NCI-H1930 (cell line): ENCODE results near the gene ABCA4.

Experiments used
- DNase-seq, 2 experiments: peaks; one replicate each; lab custom pipeline; 2025; lab: John Stamatoyannopoulos, UW

Gene ABCA4

DNA sequence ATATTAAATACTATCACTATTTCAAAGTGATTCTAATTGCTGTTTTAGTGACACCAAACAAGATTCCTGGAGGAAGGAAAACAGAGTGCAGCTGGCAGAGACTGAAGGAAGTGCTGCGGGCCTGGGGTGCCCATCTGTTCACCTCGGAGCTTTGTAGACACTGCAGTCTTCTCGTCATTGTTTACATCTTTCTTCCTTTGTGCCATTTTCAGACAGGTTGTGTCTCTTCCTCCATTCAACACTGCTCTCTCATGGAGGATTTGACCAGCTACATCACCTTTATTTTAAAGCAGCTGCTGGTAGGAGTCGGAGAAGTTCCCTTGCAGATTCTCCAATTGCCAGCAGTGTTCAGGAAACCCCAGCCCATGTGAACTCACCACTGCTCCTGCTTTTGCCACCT, 37.3 kb downstream of the ABCA4 start:
- DNase-seq: no peak

DNA sequence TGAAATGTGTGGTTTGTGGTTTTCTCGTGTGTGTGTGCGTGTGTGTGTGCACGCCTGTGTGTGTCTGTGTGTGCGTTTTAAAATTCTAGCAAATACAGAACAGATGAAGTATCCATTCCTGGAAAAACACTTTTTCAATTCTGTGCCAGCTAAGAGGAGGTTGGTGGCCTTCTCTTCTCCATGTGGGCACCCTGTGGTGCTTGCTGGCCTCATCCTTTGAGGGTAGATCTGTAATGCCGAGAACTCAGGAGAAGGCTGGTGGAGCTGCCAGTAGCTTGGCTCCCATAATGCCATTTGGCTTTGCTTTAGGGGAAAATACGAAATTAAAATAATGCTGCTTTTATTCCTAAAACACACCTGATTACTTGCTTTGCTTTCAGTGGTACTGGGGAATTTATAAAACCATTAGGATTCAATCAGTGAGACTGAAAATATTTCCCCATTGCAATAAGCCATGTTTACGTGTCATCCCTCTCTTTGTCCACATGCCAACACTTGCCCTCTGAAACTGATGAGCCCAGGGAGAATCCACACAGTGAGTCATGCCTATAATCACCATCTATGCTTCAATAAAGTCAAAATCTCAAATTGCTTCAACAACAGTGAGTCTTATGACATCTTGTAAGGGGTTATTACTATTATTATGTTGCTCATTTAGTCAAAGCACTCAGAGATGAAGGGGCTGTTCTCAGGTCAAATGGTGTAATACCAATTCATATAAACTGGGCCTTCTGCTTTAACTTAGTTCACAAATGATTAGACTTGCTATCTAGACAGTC, 39.2 kb downstream of the ABCA4 start:
- DNase-seq: no peak

DNA sequence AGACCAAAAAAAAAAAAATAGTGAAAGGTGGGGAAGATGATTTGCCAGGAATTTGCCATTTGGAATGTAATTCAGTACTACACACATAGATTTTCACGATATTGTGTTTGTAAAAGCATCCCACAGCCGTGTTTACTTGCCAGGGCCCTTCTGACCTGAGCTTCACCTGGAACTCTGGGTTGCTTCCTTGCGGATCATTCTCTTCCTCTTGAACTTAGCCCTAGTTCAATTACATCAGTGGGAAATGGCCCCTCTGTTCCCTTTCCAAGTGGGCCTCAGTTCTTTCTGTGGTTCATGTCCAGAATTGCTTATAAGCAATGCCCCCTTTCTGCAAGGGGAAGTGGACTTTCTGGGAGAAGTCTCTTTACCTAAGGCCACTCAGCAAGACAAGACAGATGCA, 41.0 kb downstream of the ABCA4 start:
- no peak for DNase-seq

DNA sequence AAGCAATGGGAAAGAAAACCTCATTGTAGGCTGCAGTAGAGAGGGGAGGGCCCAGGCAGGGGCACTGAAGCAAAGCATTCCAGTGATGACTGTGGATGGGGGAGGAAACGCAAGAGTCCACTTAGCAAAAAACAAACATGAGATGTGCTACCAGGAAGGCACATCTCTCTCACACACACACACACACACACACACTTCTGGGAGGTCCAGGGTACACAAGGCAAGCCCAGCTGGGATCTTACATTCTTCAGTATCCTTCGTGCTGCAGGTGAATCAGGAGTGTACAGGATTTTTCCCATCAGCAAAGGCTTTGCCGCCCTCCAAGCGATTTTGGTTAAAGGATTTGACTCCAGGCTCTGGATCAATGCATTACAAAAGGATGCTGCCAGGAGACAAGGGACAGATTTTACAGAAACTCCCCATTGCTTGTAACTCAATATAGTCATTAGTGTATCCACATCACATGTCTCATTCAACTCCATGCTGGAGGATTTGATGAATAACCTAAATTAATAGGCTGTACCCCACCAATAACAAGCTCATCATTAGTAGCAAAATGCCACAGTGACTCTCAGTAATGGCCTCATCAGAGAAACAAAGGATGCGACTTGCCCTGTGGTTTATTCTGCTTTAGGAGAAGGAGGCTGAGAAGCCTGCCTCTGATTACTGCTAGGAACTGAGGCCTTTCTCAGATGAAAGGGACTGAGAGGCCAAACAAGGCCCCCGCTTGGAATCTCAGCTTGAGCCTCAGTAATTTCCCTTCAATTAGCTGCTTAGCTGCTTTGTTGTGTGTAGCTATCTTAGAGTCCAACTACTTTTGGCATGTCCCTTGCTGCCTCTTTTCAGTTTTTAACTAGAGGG, 41.6 kb downstream of the ABCA4 start:
- no peak for DNase-seq

DNA sequence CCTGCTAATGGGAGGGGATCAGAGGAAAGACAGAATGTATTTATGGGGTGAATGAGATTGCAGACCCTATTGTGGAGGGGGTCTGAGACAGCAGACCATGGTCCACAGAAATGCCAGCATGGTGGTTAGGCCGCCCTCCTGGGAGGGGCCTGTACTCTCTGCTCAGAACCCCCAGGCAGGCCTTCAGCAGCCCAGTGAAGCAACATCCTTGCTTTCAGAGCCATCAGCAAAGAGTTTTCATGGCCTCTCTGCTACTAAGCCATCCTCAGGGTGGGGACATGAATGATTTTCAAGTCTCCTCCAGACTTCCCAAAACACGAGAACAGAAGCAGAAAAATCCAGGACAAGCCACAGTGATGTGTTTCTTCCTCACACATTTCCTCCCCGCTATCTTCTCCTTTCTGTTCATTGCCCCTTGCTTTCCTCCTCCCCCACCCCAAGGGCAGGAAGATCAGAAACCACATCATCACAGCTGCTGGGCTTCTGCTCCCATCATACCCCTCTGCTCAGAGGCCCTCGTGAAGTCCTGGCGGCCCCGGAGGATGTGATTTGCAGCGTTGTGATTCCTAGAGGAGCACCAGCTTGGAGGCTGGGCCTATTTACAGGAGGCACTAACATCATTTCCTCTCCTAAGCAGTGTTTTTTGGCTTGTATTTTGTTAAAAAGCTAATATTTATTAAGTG, 48.0 kb downstream of the ABCA4 start:
- DNase-seq: no peak

DNA sequence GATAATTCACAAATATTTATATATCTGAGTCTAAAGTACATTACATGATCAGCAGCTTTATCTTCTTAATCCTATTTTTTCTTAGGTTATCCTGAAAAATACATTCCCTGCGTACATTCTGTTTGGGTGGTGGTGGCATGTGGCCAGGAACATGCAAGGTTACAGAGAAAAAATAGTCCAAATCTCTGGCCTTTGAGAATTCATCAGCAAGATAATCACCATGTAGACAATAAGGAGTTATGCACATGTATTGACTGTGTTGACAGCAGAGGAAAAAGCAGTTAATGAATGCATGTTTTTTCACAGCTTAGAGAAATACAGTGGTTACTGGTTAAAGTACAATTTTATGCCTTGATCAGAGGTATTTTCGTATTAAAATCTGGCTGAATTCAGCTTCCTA, 49.0 kb downstream of the ABCA4 start:
- no peak for DNase-seq

DNA sequence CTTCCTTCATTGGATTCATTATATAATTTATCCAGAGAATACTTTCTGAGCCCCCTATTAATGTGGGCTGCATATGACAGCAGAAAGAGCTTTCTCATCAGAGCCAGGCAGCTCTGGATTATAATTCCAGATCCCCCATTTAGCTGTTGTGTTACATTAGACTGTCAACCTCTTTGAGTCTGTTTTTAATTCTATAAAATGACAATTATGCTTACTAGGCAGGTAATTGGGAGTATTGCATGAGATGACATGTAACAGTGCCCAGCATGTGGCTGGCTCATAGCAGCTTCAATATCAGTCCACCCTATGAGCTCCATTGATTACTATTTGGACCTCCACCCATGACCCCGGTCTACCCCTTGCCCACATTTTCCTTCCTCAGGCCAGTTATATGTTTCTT, 49.6 kb downstream of the ABCA4 start:
- DNase-seq: no peak

DNA sequence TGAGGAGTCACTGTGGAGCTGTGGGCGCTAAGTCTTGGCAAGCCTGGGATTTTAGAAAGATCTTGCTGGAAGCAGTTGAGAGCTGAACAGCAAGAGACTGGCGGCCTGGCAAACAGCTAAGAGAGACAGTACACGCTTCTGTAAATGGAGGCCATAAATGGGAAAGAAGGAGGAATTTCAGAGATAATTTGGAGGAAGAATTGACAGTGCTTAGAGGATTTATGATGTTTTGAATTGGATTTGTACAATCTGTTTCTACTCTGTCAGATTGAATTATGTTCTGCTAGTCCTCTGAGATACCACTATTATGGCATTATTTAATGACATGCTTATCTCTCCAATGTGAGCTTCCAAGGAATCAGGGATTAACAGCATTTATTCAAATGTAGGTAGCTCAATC, 50.1 kb downstream of the ABCA4 start:
- DNase-seq: no peak

DNA sequence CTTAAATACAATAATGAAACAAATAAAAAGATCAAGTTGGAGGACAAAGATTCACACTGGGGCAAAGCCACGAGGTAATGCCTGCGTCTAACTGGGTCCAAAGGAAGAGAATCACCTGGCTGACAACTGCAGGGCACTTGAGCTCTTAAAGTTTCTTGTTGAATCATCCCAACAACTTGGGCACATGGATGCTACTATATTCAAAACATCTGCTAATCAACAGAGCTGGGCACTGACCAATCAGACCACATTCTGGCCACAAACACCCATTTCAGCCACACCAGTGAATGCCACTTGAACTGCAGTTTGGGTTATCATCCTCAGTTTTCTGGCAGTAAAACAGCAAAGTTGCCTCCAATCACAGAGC, 51.0 kb downstream of the ABCA4 start:
- no peak for DNase-seq

DNA sequence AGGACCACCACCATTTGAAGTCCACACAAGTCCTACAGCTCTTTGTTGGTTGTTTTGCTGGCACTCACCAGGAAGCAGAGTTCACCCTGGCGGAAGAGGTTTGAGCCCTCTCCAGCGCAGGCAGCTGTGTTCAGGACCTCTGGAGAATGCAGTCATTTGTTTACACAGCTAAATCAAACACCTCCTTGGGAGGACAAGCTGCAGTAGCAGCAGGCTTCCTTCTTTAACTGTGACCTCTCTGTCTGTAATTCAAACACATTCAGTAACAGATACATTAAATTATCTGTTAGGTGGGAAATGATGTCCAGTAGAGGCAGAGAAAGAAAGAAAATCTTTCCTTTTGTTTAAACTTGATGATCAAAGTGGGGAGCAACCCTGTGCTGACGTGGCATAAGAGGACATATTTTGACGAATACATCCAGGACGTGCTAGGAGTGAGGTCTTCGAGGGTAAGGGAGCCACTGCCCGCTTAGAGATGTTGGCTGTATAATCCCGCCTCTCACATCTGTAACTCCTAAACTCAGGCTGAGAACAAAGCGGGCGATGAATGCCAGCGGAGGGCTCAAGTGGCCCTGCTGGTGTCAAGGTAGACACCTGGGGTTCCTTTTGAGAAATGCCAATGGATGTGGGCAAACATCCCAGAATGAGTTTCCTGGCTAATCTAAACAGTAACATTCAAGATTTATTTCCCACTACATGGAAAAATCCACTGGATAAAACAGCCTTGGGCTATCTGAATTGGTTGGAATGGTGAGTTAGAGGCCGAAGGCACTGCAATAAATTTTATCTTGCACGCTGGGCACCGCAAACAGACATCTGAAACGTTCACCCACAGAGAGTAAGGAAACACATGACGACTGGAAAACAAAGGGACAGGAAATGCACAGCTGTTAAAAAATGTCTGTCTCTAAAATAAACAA, 51.7 kb downstream of the ABCA4 start:
- DNase-seq: no peak

DNA sequence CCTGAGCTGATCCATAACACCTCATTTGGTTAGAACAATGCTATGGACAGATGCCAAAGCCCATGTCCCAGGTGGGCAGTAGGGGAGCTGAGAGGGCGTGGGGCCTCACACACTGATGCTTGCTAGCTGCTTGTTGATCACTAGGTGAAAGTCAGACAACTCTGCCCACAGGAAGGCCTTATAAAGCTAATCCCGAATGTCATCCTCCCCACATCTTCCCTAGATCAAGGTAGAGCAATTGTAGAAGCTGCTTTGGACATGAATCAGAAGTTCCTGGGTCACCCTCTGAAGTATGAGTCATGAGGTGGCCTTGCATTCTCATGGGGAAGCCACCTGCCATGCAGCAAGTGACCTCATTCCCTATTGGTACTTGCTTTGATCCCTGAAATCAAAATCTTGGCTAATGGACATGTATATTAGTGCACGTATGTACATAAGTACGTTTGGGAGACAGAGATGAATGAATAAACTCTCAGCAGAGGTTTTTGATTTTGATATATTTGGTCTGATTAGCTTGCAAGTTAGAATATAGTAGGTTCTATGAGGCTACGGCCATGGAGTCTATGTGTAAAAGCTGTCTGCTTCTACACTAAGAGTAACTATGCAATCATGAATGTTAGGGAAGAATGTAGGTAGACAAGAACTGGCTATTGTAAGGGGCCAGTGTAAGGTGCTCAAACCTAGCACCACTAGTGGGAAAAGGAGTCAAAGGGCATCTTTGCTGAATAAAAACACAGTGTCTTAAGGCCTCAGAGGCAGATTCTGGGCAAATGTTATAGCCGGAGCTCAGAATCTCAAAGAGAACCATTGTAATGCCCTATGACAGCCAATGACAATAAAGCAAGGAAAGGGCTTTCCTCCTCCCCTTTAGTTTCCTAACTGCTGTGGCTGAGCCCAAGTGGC, 52.6 kb downstream of the ABCA4 start:
- DNase-seq: no peak

DNA sequence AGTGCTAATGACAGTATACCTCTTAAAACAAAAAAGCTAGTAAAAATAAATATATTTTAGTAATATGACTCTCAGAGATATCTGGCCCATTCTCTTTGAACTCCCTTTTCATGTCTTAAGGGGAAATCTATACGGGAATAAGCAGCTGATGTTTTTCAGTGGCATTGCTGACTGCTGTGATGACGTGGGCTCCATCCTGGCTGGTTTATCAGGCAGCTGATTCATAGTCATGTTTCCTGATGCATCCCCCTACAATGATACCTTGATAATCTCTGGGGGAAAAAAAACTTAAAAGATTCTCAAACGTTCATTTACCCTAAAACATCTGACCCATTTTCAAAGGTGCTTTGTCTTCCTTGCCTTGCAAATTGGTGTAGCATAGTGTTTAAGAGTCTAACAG, 53.8 kb downstream of the ABCA4 start:
- no peak for DNase-seq

DNA sequence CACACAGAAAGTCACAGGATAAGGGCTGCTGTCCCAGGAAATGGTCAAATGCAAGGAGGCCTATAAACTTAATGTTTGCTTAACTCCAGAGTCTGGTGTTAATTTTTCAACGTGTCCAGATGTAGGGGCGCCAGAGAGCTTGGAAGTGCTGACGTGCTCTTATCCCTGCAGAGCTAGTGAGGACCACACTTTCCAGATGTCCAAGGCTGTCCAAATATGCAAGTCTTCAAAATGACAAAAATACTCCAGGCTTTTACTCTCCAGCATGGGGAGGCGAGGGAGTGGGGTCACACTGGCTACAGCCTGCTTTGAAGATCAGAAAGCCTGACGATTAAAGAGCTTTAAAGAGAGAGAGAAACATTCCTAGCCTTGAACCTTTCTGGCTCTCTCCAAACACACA, 57.6 kb downstream of the ABCA4 start:
- no peak for DNase-seq

DNA sequence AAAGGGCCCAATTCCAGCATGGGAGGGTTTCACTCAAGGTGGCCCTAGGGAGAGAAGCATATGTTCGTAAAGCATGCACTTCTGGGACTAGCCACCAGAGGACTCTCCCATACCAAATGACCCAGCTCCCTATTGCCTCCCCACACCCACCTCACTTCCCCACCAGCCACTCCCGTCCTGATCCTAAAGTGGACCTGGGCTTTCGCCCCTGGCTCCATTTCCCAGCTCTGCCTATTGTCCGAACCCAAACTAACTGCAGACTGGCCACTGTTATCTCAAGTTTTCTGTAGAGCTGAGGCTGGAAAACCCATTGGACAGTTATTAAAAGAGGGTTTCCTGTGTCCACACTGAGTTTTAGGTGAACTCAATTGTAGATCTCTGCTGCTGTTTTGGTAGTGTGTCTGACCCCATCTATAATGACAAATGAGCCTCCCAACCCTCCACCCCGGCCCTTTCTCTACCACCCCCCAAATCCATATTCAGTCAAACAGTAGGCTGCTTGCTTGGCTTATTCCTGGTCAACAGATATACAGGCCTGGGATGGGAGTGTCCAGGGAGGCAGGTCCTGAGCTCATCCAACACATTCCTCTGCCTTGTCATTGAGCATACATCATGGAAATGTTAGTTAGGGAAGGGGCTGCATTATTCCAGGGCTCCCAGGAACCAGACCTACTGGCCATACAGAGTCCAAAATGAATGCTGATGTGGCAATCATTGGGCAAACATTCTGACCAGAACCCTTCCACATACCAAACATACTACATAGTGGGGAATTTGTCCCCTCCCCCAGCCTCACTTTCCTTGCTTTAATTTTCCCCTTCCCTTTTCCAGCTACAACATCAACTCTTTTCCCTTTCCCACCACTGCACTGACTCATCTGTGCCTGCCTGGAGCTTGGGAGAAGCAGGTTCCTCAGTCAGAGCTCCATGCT, 59.2 kb downstream of the ABCA4 start:
- peak in 1 of 2 experiments; percentile 33 for DNase-seq

DNA sequence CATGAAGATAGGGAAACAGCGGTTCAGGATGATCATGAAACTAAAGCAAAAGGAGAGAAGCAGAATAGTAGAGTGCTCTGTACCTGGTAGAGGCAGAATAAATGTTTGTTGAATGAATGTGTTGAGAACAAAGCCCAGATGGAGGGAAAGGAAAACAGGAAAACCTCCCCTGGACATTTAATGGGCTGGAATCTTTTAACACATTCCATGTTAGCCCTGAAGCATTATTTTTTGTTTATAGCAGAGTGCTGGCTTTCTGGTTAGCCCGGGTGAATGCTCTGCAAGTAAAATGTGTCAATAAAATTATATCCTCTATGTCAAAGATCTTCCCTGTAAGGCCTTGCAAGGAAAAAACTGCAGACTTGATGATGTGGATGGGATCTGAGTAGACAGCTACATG, 60.2 kb downstream of the ABCA4 start:
- no peak for DNase-seq

DNA sequence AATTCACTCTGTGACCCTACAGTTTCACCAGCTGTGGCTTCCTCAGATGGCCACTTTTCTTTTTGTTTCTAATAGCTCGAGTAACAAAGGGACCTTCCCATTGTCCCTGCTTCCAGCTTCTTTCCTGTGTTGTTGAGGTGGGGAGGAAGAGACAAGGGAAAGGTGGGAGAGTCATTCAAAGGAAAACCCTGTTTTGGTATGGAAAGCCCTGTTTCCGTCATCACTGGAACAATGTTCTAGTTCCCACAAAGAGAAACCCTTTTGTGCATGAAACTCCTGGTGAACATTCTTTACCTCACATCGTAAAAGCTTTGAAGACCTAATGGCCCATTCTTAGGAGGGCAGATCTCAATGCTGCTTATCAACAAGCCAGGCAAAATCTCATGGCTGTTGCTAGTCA, 62.2 kb downstream of the ABCA4 start:
- DNase-seq: no peak

DNA sequence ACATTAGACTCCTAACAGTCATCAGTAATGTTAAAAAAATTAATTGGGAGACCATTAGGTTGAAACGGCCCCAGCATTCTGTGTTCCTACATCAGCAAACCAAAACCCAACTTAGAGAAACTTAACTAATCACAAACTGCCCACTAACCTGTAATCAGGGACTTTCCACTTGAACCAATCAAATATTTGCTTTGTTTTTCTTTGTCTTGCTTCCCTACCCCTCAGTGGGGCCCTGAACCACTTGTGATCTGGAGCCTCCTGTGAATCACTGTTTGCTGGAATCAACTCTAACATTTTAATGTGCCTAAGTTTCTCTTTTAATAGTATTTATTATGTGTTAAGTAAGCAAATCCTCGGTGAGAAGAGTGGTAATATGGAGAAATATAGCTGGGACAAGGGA, 64.0 kb downstream of the ABCA4 start:
- DNase-seq: no peak

DNA sequence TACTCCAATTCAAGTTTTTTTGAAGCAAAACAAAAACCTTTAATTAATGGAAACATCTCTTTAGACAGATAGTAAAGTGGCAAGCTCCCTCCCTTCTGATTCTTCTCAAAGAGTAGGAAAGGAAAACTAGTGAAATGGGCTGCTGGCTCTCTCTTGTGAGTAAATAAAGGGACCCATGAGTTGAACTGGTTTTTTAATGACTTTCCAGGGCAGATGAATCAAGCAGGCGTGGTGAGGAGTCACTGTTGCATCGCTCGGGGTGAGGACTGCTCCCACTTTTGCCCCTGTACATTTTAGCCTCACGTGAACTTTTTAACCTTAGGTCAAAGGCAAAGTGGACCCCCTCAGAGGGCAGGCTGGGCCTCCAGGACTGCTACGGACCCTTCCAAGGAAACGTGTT, 64.8 kb downstream of the ABCA4 start:
- DNase-seq: no peak

DNA sequence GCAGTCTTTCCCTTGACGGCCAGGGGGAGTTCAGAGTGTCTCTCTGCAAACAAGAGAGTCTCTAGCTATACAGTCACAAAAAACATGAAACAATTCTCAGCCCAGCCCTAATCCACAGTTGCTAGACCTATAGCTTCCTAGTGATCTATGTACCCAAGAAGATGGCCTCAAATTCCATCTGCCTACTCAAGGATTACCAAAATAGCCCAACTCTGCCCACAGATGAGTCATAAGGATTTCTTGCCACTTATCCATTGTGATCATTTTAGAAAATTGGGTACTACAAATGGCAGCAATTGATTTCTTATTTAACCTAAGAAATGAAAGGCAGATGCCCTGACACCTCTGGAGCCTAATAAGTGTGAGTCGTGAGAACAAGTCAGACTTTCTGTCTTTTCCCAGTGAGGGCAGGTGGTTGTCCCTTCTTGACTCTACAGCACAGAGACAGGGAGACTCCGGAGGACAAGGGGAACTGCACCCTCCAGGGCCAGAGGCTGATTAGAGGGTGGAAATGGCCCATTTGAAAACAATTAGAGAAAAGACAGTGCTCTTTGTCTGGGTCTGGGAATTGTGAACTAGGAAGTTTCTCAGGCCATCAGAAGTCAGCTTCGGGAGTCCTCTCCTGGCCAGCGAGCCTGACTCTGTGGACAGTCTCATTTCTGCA, 65.4 kb downstream of the ABCA4 start:
- DNase-seq: no peak
